Esophagus muscularis mucosa (tissue), 3 donors: Measurements from ENCODE around the gene ANKRD50.

ENCODE experiments used
- POLR2A ChIP-seq: fragments of 450-650 bp; IDR thresholded peaks from one replicate; pipeline ENCODE4 v1.6.1; 2017; ENCODE audit warnings: antibody characterized with exemption, moderate library complexity, mild to moderate bottlenecking, low read depth
- TF ChIP-seq, protein P1 (sequence below), 3 experiments: fragments of 200-600 bp in 2 of 3; fragments of 450-650 bp in 1 of 3; sonication (generic) in 2 of 3; IDR thresholded peaks; one replicate each; pipeline ENCODE4 v1.5.1; 2017 to 2019; ENCODE audit warnings: antibody characterized with exemption in 3 of 3, mild to moderate bottlenecking in 2 of 3, moderate library complexity in 1 of 3

DNA sequence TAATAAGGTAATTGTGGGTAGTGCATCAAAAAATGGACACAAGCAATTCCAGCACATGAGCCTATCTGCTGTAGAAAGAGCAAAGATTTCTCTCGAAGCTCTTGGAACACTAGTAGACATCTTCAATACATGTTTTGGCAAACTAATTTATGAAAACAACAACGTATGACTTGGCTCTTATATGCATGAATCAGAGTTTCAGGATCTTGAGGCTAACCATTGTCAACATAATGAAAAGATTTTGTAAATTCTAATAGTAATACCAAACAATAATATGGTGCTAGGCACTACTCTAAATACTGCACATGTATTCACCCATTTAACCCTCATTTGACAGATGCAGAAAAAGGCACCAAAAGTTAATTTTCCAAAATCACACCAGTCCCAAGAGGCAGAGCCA, 25.1 kb upstream of the ANKRD50 start:
- TF ChIP-seq, protein P1, sequence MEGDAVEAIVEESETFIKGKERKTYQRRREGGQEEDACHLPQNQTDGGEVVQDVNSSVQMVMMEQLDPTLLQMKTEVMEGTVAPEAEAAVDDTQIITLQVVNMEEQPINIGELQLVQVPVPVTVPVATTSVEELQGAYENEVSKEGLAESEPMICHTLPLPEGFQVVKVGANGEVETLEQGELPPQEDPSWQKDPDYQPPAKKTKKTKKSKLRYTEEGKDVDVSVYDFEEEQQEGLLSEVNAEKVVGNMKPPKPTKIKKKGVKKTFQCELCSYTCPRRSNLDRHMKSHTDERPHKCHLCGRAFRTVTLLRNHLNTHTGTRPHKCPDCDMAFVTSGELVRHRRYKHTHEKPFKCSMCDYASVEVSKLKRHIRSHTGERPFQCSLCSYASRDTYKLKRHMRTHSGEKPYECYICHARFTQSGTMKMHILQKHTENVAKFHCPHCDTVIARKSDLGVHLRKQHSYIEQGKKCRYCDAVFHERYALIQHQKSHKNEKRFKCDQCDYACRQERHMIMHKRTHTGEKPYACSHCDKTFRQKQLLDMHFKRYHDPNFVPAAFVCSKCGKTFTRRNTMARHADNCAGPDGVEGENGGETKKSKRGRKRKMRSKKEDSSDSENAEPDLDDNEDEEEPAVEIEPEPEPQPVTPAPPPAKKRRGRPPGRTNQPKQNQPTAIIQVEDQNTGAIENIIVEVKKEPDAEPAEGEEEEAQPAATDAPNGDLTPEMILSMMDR (IDR thresholded peaks at IDR 0.05), result no peak
- TF ChIP-seq POLR2A, result no peak
